H9 (cell line): ENCODE measurements around the gene ORC1. TPM values are rescaled to one million over a fixed set of nuclear protein-coding genes. Genes with fewer than 3 reads are reported as not detected.

ENCODE experiments used
- DNase-seq: peaks from one replicate; pipeline ENCODE4 v3.0.0-alpha.2; 2017
- H2AFZ ChIP-seq: one replicate; pipeline ENCODE4 v1.6.1; 2013; ENCODE audit warnings: mild to moderate bottlenecking, low read length, control low read depth, moderate library complexity
- H2AK5ac ChIP-seq: 2 replicates; pipeline ENCODE4 v1.6.1; 2013; ENCODE audit warnings: low read length, control low read depth, mixed read lengths; ENCODE audit not compliant: insufficient read length
- H2BK120ac ChIP-seq: one replicate; pipeline ENCODE4 v1.6.1; 2013; ENCODE audit warnings: low read depth, mild to moderate bottlenecking, low read length, control low read depth, inconsistent platforms; ENCODE audit not compliant: poor library complexity, severe bottlenecking
- H2BK12ac ChIP-seq: 2 replicates; pipeline ENCODE4 v1.6.1; 2013; ENCODE audit warnings: low read length, control low read depth, mixed read lengths, low read depth; ENCODE audit not compliant: insufficient read length
- H2BK15ac ChIP-seq: 2 replicates; pipeline ENCODE4 v1.6.1; 2013; ENCODE audit warnings: low read depth, low read length, control low read depth
- H2BK20ac ChIP-seq: one replicate; pipeline ENCODE4 v1.6.1; 2013; ENCODE audit warnings: low read depth, mild to moderate bottlenecking, low read length, control low read depth, inconsistent platforms; ENCODE audit not compliant: poor library complexity, severe bottlenecking
- H2BK5ac ChIP-seq: 2 replicates; pipeline ENCODE4 v1.6.1; 2013; ENCODE audit warnings: low read length, control low read depth, mixed read lengths; ENCODE audit not compliant: insufficient read length
- H3K14ac ChIP-seq: 2 replicates; pipeline ENCODE4 v1.6.1; 2013; ENCODE audit warnings: low read length, control low read depth; ENCODE audit not compliant: insufficient read depth
- H3K18ac ChIP-seq: 2 replicates; pipeline ENCODE4 v1.6.1; 2013; ENCODE audit warnings: low read depth, mild to moderate bottlenecking, mixed read lengths, low read length, control low read depth; ENCODE audit not compliant: insufficient read length
- H3K23ac ChIP-seq: 2 replicates; pipeline ENCODE4 v1.6.1; 2013; ENCODE audit warnings: low read length, control low read depth, mixed read lengths, low read depth; ENCODE audit not compliant: insufficient read length
- H3K23me2 ChIP-seq: 2 replicates; pipeline ENCODE4 v1.6.1; 2013; ENCODE audit warnings: low read depth, mild to moderate bottlenecking, mixed read lengths, low read length, control low read depth; ENCODE audit not compliant: insufficient read length, poor library complexity, severe bottlenecking
- H3K27ac ChIP-seq: 2 replicates; pipeline ENCODE4 v1.5.1; 2013; ENCODE audit warnings: low read length, control low read depth, mixed read lengths, low read depth; ENCODE audit not compliant: insufficient read length
- H3K27me3 ChIP-seq: 2 replicates; pipeline ENCODE4 v1.6.1; 2013; ENCODE audit warnings: low read length, control low read depth, inconsistent platforms; ENCODE audit not compliant: insufficient read depth
- H3K4ac ChIP-seq: 2 replicates; pipeline ENCODE4 v1.6.1; 2013; ENCODE audit warnings: low read depth, mild to moderate bottlenecking, control low read depth, inconsistent platforms, low read length, moderate library complexity
- H3K4me1 ChIP-seq: 2 replicates; pipeline ENCODE4 v1.6.1; 2013; ENCODE audit warnings: low read length, control low read depth, inconsistent platforms; ENCODE audit not compliant: insufficient read depth
- H3K4me2 ChIP-seq: 2 replicates; pipeline ENCODE4 v1.6.1; 2013; ENCODE audit warnings: low read length, control low read depth, mixed read lengths; ENCODE audit not compliant: insufficient read length, insufficient read depth
- H3K56ac ChIP-seq: 2 replicates; pipeline ENCODE4 v1.6.1; 2013; ENCODE audit warnings: low read depth, mild to moderate bottlenecking, mixed read lengths, low read length, control low read depth; ENCODE audit not compliant: insufficient read length
- H3K79me1 ChIP-seq: 2 replicates; pipeline ENCODE4 v1.6.1; 2013; ENCODE audit warnings: low read depth, mild to moderate bottlenecking, moderate library complexity, low read length, control low read depth, inconsistent platforms; ENCODE audit not compliant: insufficient read depth, poor library complexity, severe bottlenecking
- H3K79me2 ChIP-seq: 2 replicates; pipeline ENCODE4 v1.6.1; 2013; ENCODE audit warnings: low read length, control low read depth, inconsistent platforms; ENCODE audit not compliant: insufficient read depth
- H3K9ac ChIP-seq: 2 replicates; pipeline ENCODE4 v1.6.1; 2013; ENCODE audit warnings: low read length, control low read depth, mixed read lengths; ENCODE audit not compliant: insufficient read length; ENCODE audit errors: extremely low read depth
- H3K9me3 ChIP-seq: one replicate; pipeline ENCODE4 v1.6.1; 2013; ENCODE audit warnings: low read depth, low read length, inconsistent platforms; ENCODE audit not compliant: control insufficient read depth
- H3T11ph ChIP-seq: one replicate; pipeline ENCODE4 v1.6.1; 2013; ENCODE audit warnings: mild to moderate bottlenecking, low read length, control low read depth, inconsistent platforms
- H4K20me1 ChIP-seq: one replicate; pipeline ENCODE4 v1.6.1; 2013; ENCODE audit not compliant: control insufficient read depth, insufficient read length, insufficient read depth
- H4K5ac ChIP-seq: 2 replicates; pipeline ENCODE4 v1.6.1; 2013; ENCODE audit warnings: low read depth, mild to moderate bottlenecking, mixed read lengths, low read length, control low read depth; ENCODE audit not compliant: insufficient read length
- H4K8ac ChIP-seq: replicated peaks from 2 replicates; pipeline ENCODE4 v1.6.1; 2013; ENCODE audit warnings: low read length, control low read depth, mixed read lengths, low read depth; ENCODE audit not compliant: insufficient read length
- H4K91ac ChIP-seq: 2 replicates; pipeline ENCODE4 v1.6.1; 2013; ENCODE audit warnings: low read depth, mild to moderate bottlenecking, moderate library complexity, mixed read lengths, low read length, control low read depth; ENCODE audit not compliant: insufficient read length
- H3K27ac Mint-ChIP-seq, 3 experiments: 2 replicates in 2 of 3; 3 replicates in 1 of 3; pipeline ENCODE4 v1.8.0; 2020 to 2021; ENCODE audit warnings: mixed read lengths in 3 of 3, mild to moderate bottlenecking in 1 of 3, moderate library complexity in 1 of 3
- H3K27me3 Mint-ChIP-seq: 2 replicates; pipeline ENCODE4 v1.8.0; 2021; ENCODE audit warnings: low read depth, mild to moderate bottlenecking, moderate library complexity, mixed read lengths
- H3K36me3 Mint-ChIP-seq, 3 experiments: 2 replicates in 2 of 3; 3 replicates in 1 of 3; pipeline ENCODE4 v1.8.0; 2020 to 2021; ENCODE audit warnings: low read depth in 3 of 3, mixed read lengths in 3 of 3; ENCODE audit not compliant: insufficient read depth in 1 of 3
- H3K4me1 Mint-ChIP-seq, 2 experiments: 2 replicates each; pipeline ENCODE4 v1.8.0; 2020; ENCODE audit warnings: mixed read lengths in 2 of 2
- H3K4me3 Mint-ChIP-seq, 2 experiments: 2 replicates in 1 of 2; 3 replicates in 1 of 2; pipeline ENCODE4 v1.8.0; 2020 to 2021; ENCODE audit warnings: mild to moderate bottlenecking in 2 of 2, mixed read lengths in 2 of 2, moderate library complexity in 1 of 2
- H3K9me3 Mint-ChIP-seq, 2 experiments: 2 replicates in 1 of 2; 3 replicates in 1 of 2; pipeline ENCODE4 v1.8.0; 2020; ENCODE audit warnings: mild to moderate bottlenecking in 2 of 2, mixed read lengths in 2 of 2, moderate library complexity in 1 of 2
- CTCF ChIP-seq: fragments of 200-600 bp; sonication (generic); conservative IDR thresholded peaks from 3 replicates; pipeline ENCODE4 v1.8.0; 2021; ENCODE audit warnings: antibody characterized with exemption, mild to moderate bottlenecking
- WGBS: extraction: QIAGEN DNeasy Blood & Tissue Kit; methylation state at CpG from one replicate; pipeline ENCODE4 v1.1.7; 2013; ENCODE audit warnings: missing lambda C conversion rate, low lambda C conversion rate, mixed read lengths; ENCODE audit not compliant: insufficient read length; ENCODE audit errors: extremely low coverage; 5-methylcytosine and 5-hydroxymethylcytosine counted together
- total RNA-seq: library from RNA; stranded (reverse); gene quantifications from 2 replicates; pipeline ENCODE4 v1.2.1, GENCODE V29; 2021

ORC1 gene
- total RNA-seq, 1 experiment from 2014 or later: 46.4 TPM

- H3K27me3 ChIP-seq: no peaks in the 10 kb centered on the region
- H3K9me3 ChIP-seq: no peaks in the 10 kb centered on the region
- H2BK15ac ChIP-seq: no peak overlapping the region
- no peak overlapping the region for H3K23ac ChIP-seq
- no peak for DNase-seq
- Mint-ChIP-seq H3K27ac (peak overlapping the region in 1 of 3 experiments; percentile 62; a peak in 1 of 7 replicates), H3K4me3 (no peak overlapping the region; a peak in 1 of 5 replicates), H3K4me1 (peaks cover 18 to 19% of the 10 kb centered on the region in 2 experiments), H3K36me3 (peaks cover 38 to 54% (median 53%) of the 10 kb centered on the region in 3 experiments), H3K9me3 (no peaks in the 10 kb centered on the region), H3K27me3 (no peaks in the 10 kb centered on the region)
- no peak overlapping the region for H3K14ac ChIP-seq
- no peak overlapping the region for H3K56ac ChIP-seq
- no peak for TF ChIP-seq CTCF
- no peak overlapping the region for H2BK20ac ChIP-seq
- H2AFZ ChIP-seq: no peak overlapping the region
- no peaks in the 10 kb centered on the region for H3K79me1 ChIP-seq
- no peaks in the 10 kb centered on the region for H3K4me1 ChIP-seq
- no peaks in the 10 kb centered on the region for H3K79me2 ChIP-seq
- H4K8ac ChIP-seq: no peak overlapping the region
- no peak overlapping the region for H2BK12ac ChIP-seq
- H3K27ac ChIP-seq: no peak overlapping the region
- H2AK5ac ChIP-seq: no peak overlapping the region
- H4K5ac ChIP-seq: no peak overlapping the region
- no peak overlapping the region for H3K4ac ChIP-seq
- H3K23me2 ChIP-seq: no peaks in the 10 kb centered on the region
- H2BK120ac ChIP-seq: no peak overlapping the region
- no peak overlapping the region for H4K91ac ChIP-seq
- no peak overlapping the region for H2BK5ac ChIP-seq
- H3K9ac ChIP-seq: no peak overlapping the region
- no peaks in the 10 kb centered on the region for H4K20me1 ChIP-seq
- H3K4me2 ChIP-seq: no peak overlapping the region
- H3K18ac ChIP-seq: no peak overlapping the region
- no peak overlapping the region for H3T11ph ChIP-seq
- WGBS: no CpG with 5 or more reads among the region's 7 CpGs
These were observed 51.5 kb downstream of the ORC1 start for GRCh38 chr1:52352690-52353089.
